ENCODE measurements around the gene PRPF18.

Gene PRPF18

DNA sequence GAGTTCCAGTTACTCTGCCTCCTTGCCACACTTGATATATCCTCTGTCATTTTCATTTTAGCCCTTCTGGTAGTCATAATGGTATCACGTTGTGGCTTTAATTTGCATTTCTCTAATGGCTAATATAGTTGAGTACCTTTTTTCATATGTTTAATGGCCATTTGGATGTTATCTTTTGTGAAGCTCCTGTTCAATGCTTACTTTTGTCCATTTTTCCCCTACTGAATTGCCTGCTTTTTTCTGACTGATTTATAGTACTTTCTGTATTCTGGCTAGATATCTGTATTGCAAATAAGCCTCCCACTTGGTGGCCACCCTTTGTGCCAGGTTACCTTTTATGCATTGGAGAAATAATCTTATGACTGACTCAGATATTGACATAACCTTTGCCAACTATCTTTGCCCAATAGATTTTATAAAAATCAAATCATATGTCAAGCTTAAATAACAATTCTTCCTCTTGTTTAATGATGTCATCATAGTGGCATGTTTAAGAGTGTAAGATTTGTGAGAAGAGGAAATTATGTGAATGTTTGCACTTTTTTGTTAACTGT is 50.6 kb downstream of the PRPF18 start:
- Mint-ChIP-seq H3K4me1 (ENCODE audit: low read depth) (peaks cover 17% of the 10 kb centered on the region), H3K9me3 (peaks cover 23% of the 10 kb centered on the region), H3K4me3 (no peak overlapping the region), H3K27ac (no peak overlapping the region), H3K36me3 (ENCODE audit: low read depth) (peaks cover 75% of the 10 kb centered on the region), H3K27me3 (no peaks in the 10 kb centered on the region)
- intact Hi-C loops (cut with micrococcal nuclease), result no loop called here

DNA sequence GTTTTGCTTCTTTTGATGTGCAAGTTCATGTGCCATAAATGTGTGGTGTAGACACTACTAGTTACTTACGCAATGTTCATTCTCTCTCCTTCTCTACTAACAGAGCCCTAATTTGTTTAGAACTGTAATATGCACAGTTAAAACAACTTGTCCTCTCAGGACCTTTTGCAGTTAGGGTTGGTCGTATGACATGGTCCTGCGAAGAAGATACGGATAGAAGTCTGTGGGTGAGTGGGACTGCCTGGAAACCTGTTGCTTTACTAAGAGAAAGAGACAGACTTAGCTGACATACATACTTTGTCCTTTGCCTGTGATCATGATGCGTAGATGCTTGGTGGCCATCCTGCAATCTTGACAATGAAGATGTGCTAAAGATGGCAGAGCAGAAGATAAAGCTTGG is 51.1 kb downstream of the PRPF18 start:
- Mint-ChIP-seq H3K9me3 (peaks cover 28% of the 10 kb centered on the region), H3K4me3 (no peak overlapping the region), H3K27me3 (no peaks in the 10 kb centered on the region), H3K27ac (no peak overlapping the region), H3K36me3 (ENCODE audit: low read depth) (peaks cover 75% of the 10 kb centered on the region), H3K4me1 (ENCODE audit: low read depth) (peaks cover 13% of the 10 kb centered on the region)
- intact Hi-C loops (cut with micrococcal nuclease), result no loop called here

DNA sequence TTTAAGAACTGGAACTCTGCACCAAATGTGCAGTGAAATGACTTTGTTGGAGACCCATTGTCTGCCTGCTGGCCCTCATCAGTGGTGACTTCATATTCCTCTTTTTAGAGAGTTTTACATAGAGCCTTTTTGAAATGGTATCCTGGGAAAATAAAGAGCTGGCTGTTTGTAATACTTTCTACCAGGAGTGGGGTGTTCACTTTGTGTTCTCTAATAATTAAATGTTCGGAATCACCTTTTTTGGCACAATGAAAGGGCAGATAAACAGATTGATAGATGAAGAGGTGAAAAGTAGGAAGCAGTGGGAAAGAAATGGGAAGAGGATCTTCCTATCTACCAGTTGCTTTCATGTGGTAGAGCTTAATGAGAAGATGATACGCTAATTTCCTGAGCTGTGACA is 55.5 kb downstream of the PRPF18 start:
- no peaks in the 10 kb centered on the region for H3K27me3 Mint-ChIP-seq
- no peak overlapping the region for H3K27ac Mint-ChIP-seq
- H3K4me3 Mint-ChIP-seq, result no peak overlapping the region
- H3K36me3 Mint-ChIP-seq (ENCODE audit: low read depth), result peaks cover 86% of the 10 kb centered on the region
- no peaks in the 10 kb centered on the region for H3K4me1 Mint-ChIP-seq (ENCODE audit: low read depth)
- intact Hi-C loops (cut with micrococcal nuclease), result no loop called here
- peaks cover 29% of the 10 kb centered on the region for H3K9me3 Mint-ChIP-seq

DNA sequence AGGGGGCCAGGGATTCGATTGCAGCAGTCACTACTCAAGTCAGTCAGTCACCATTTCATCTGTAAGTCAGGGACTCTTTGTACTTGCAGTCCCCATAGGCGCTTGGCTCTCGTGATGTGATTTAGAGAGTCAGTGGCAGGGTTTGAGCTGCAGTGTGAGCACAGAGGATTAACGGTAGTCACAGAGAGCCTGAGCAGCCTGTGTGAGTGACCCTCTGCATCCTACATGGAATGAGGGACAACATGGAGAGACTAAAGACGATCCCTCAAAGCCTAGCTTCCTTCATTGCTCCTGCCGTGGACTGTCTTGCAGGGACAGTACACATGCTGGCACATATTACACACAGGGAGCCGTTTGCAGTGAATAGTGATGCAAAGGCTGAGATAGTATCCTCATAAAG is 56.3 kb downstream of the PRPF18 start:
- peaks cover 86% of the 10 kb centered on the region for H3K36me3 Mint-ChIP-seq (ENCODE audit: low read depth)
- no peak overlapping the region for H3K27ac Mint-ChIP-seq

DNA sequence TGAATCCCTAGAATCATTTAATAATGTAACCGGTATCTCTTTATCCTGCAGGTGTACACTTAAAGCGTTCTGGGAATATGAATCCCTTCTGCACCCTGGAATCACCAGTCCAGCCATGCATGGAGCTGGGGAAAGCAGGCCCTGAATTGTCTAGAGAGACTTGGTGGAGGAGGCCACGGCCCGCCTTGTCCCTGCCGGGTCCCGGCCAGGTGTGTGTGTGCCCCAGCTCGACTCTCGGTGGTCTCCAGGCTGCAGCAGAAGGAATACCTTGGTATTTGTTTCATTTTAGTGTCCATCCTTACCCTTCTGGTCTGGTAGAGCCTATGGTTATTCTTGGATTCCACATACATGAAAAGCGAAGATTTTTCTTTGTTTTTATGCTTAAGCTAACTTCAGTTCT is 58.1 kb downstream of the PRPF18 start:
- intact Hi-C loops (cut with micrococcal nuclease), result no loop called here
- Mint-ChIP-seq H3K9me3 (peaks cover 29% of the 10 kb centered on the region), H3K4me1 (ENCODE audit: low read depth) (no peaks in the 10 kb centered on the region), H3K4me3 (no peak overlapping the region), H3K27ac (no peak overlapping the region), H3K27me3 (no peaks in the 10 kb centered on the region), H3K36me3 (ENCODE audit: low read depth) (peaks cover 89% of the 10 kb centered on the region)

More for the DNA sequence above, 56.3 kb downstream of the PRPF18 start:
- no peak overlapping the region for H3K4me3 Mint-ChIP-seq
- intact Hi-C loops (cut with micrococcal nuclease), result no loop called here
- H3K9me3 Mint-ChIP-seq, result peaks cover 29% of the 10 kb centered on the region
- H3K27me3 Mint-ChIP-seq, result no peaks in the 10 kb centered on the region
- H3K4me1 Mint-ChIP-seq (ENCODE audit: low read depth), result no peaks in the 10 kb centered on the region

DNA sequence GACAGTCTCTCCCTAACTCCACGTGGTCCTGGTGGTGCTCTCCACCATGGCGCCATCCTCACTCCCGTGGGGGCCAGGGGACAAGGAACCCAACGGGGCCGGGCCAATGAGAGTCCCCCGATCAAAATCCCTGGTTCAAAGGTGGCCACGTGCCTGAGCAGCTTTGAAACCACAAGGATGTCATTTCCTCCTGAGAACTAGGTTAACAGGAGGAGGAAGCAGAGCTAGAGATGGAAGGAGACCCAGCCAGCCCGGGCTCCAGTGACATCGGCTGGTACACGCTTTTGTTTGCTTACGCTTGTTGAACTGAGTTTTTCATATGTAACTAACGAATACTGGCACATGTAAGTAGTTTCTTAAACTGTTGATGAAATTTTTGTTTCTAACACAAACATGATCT is 61.7 kb downstream of the PRPF18 start:
- Mint-ChIP-seq H3K9me3 (no peaks in the 10 kb centered on the region), H3K36me3 (ENCODE audit: low read depth) (peaks cover 92% of the 10 kb centered on the region), H3K4me1 (ENCODE audit: low read depth) (no peaks in the 10 kb centered on the region), H3K4me3 (no peak overlapping the region), H3K27ac (no peak overlapping the region), H3K27me3 (no peaks in the 10 kb centered on the region)
- intact Hi-C loops (cut with micrococcal nuclease), result no loop called here

DNA sequence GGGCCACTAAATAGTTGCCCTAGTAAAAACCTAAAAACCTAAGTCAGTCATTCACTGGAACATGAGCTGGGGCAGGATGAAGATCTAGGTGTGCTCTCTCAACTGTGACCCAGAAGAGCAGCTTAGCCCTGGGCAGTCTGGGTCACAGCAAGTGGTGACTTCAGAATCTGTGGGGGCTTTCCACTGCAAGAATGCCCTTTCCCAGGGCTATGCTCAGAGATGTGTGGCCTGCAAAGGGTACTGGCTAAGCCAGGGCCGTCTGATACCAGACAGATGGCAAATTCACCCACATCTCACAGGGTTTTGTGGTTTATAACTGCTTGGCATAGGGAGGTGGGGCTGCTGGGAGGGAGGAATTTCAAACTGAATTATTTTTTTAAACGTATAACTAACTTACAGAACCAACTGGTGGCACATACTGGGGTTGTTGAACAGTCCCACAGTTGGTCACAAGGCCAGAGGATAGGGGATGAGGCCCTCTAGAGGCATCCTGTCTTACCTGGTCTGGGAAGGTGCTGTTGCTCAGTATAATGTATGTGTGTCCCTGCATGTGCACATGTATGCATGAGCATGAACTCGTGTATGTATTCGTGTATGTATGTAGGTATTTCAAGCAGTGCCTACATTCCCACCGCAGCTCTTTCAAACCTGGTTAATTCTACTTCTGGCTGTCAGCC is 63.2 kb downstream of the PRPF18 start:
- no peaks in the 10 kb centered on the region for H3K4me1 Mint-ChIP-seq (ENCODE audit: low read depth)
- no peaks in the 10 kb centered on the region for H3K9me3 Mint-ChIP-seq
- intact Hi-C loops (cut with micrococcal nuclease), result no loop called here
- H3K4me3 Mint-ChIP-seq, result no peak overlapping the region
- H3K27ac Mint-ChIP-seq, result no peak overlapping the region
- peaks cover 99% of the 10 kb centered on the region for H3K36me3 Mint-ChIP-seq (ENCODE audit: low read depth)
- H3K27me3 Mint-ChIP-seq, result no peaks in the 10 kb centered on the region

DNA sequence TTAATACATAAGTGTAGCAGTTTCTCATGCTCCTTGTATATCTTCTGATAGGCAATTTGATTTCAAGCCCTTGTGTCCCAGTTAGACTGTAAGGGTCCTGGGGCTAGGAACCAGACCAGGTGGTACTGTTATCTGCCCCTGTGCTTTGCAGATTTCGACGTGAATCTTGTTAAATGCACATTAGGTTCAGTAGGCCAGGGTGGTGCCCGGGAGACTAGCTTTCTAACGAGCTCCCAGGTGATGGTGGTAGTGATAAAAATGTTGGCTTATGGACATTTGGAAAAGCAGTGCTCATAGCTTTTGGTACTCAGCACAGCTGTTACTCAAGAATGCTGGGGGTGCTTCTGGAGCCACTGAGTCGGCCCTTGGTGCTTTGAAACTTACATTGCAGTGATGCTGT is 64.2 kb downstream of the PRPF18 start:
- H3K4me3 Mint-ChIP-seq, result no peak overlapping the region
- H3K36me3 Mint-ChIP-seq (ENCODE audit: low read depth), result peaks cover 98% of the 10 kb centered on the region
- H3K27me3 Mint-ChIP-seq, result no peaks in the 10 kb centered on the region
- H3K4me1 Mint-ChIP-seq (ENCODE audit: low read depth), result no peaks in the 10 kb centered on the region
- no peaks in the 10 kb centered on the region for H3K9me3 Mint-ChIP-seq
- intact Hi-C loops (cut with micrococcal nuclease), result no loop called here
- no peak overlapping the region for H3K27ac Mint-ChIP-seq

DNA sequence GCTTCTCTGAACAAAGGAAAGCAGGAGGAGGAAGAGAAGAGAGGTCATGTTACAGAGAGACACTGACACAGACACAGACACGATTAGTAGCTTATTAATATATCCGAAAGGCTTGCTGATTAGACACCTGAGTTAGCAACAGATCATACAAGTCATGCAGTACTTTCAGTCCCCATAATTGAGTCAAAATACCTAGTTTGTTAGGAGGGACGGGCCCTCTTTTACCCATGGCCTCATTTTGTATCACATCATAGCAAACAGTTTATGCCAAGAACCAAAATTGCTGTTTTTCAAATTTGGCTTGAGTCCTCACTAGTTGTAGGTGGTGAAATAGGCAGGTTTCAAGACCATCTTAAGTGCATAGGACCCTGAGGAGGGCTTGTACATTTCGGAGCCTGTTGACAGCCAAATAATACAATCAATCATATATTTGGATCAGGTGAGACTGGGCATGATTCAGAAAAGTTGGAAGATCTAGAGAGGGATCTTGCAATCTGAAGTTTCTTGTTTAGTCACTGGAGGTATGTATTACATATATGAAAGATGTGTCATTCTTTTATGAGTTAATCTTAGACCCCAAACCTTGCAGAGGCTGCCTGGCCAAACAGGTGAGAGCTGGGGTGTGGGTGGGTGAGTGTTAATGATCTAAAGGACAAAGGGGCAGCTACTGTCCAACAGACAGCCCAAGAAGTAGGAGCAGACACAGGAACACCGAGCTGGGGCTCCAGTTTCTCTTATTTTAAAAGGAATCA is 65.4 kb downstream of the PRPF18 start:
- Mint-ChIP-seq H3K4me3 (no peak overlapping the region), H3K27ac (no peak overlapping the region), H3K4me1 (ENCODE audit: low read depth) (no peaks in the 10 kb centered on the region), H3K9me3 (no peaks in the 10 kb centered on the region), H3K27me3 (no peaks in the 10 kb centered on the region), H3K36me3 (ENCODE audit: low read depth) (peaks cover 98% of the 10 kb centered on the region)
- intact Hi-C loops (cut with micrococcal nuclease), result no loop called here

DNA sequence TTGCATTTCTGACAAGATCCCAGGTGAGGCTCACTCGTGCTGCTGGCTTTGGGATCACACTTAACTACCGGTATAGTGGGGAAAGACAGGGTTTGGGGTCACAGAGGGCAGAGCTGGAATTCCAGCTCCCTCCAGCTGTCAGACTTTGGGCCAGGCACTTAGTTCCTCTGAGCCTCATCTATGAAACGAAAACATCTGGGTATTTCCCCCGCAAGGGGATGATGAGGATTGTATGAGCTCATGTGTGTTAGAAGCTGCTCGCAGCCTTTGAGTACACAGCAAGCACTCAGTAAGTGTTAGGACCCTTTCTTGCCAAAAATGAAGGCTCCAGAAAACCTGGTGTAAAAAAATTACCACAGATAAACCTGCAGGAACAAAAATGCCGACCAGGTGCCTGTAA is 66.1 kb downstream of the PRPF18 start:
- no peaks in the 10 kb centered on the region for H3K9me3 Mint-ChIP-seq
- peaks cover 95% of the 10 kb centered on the region for H3K36me3 Mint-ChIP-seq (ENCODE audit: low read depth)
- intact Hi-C loops (cut with micrococcal nuclease), result no loop called here
- H3K4me1 Mint-ChIP-seq (ENCODE audit: low read depth), result no peaks in the 10 kb centered on the region
- H3K27me3 Mint-ChIP-seq, result no peaks in the 10 kb centered on the region
- H3K4me3 Mint-ChIP-seq, result no peak overlapping the region
- H3K27ac Mint-ChIP-seq, result no peak overlapping the region

DNA sequence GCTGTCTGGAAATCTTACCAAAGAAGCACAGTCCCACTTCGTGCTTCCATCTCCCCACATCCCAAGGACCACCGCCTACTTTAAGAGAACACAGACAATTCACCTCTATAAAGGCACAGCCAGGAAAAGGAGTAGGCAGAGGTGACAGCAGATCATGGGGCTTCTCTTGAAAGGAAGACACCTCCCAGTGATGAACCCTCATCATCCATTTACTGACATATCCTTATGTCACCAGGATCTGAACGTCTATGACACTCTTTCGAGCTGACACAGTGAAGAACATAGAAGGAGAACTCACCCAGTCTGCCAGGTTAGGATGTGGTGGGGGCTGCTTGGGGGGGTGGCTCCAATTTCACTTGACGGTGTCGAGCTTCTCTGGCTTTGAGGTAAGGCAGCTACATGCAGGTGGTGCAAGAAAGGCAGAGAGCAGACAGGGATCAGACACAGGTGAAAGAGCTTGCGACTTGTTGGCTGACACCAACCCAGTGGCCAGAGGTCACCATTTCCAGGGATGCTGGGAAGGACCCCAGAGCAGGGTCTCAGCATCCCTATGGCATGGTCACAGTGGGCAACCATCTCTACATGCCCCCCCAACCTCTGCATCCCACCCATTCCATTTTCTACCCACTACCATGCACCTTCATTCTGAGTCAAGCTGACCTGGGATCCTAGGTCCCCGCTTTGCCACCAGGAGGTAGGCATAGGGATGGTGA is 67.5 kb downstream of the PRPF18 start:
- Mint-ChIP-seq H3K4me1 (ENCODE audit: low read depth) (peaks cover 6% of the 10 kb centered on the region), H3K9me3 (no peaks in the 10 kb centered on the region), H3K4me3 (no peak overlapping the region), H3K36me3 (ENCODE audit: low read depth) (peaks cover 95% of the 10 kb centered on the region), H3K27me3 (peaks cover 2% of the 10 kb centered on the region), H3K27ac (no peak overlapping the region)
- intact Hi-C loops (cut with micrococcal nuclease), result no loop called here

DNA sequence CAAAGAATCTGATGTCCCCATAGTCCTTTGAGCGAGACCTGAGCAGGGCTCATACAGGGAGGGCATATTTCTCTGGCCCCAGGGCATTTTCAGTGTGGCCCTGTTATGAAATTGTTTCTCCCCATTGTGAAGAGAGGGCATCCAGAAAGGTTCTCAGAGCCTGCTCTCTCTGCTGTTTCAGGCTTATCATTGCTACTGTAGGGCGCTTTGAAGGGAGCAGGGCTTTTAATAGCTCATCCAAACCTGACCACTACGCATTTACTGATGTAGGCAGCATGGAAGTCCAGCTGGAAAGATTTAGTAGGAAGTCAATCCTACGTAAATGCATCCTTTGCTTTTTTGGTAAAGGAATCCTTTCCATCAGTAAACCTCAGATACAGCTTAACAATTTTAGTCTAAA is 68.1 kb downstream of the PRPF18 start:
- peaks cover 96% of the 10 kb centered on the region for H3K36me3 Mint-ChIP-seq (ENCODE audit: low read depth)
- H3K4me1 Mint-ChIP-seq (ENCODE audit: low read depth), result peaks cover 12% of the 10 kb centered on the region
- no peak overlapping the region for H3K27ac Mint-ChIP-seq
- intact Hi-C loops (cut with micrococcal nuclease), result no loop called here
- no peaks in the 10 kb centered on the region for H3K9me3 Mint-ChIP-seq
- no peak overlapping the region for H3K4me3 Mint-ChIP-seq
- peaks cover 2% of the 10 kb centered on the region for H3K27me3 Mint-ChIP-seq

DNA sequence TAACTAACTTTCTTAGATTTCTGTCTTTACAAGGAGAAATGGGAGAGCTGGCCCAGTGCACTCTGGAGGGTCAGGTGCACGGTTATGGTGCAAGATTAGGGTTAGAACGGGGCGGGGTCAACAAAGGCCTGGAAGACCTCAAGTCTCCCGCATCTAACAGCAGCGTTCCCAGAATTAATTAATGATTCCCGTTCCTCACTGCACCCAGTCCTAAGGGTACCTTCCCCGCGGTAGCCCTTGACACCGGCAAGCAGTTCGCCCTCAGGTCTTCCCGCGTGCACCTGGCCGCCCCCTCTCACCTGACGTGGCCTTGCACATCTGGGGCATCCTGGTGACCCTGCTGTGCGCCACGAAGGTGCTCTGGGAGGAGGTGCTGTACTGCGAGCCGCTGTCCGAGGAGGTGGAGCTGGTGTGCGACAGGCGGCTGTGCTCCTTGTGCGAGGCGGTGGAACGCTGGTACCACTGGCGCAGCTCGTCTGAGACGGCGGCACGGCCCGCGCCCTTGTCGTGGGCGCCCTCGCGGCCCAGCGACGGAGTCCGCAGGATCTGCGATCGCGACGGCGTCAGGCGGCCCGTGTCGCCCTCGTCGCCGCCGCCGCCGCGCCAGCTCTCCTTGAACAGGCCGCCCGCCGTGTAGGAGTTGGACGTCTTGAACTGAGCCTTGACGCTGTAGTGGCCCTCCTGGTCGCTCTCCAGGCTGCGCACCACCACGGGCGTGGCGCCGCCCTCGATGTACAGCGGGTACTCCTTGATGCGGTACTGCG is 69.8 kb downstream of the PRPF18 start:
- intact Hi-C loops (cut with micrococcal nuclease), result no loop called here
- Mint-ChIP-seq H3K27ac (no peak overlapping the region), H3K9me3 (no peaks in the 10 kb centered on the region), H3K27me3 (peaks cover 2% of the 10 kb centered on the region), H3K4me3 (no peak overlapping the region), H3K36me3 (ENCODE audit: low read depth) (peaks cover 96% of the 10 kb centered on the region), H3K4me1 (ENCODE audit: low read depth) (peaks cover 20% of the 10 kb centered on the region)
